ENCODE data around the gene SPAG5. TPM values are rescaled to one million over a fixed set of nuclear protein-coding genes. Genes with fewer than 3 reads are reported as not detected.

The SPAG5 gene
- total and polyA plus RNA-seq, 2 experiments from 2014 or later, result 27.0 to 52.7 TPM

DNA sequence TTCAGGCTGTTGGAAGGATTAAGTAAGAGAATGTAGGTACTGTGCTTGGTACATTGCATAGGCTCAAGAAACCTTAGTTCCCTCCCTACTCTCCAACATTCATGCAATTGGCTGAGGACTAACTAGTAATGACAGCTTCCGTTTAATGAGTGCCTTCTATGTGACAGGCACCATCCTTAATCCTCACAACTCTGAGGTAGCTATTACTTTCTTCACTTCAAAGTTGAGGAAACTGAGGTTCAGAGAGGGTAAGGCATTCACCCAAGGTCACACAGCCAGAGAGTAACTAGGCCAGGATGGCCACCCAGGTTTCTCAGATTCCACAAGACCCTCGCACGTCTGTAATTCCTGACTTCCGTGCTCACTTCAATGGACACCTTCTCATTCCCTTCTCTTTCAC lies 68.6 kb downstream of the SPAG5 start:
- Histone ChIP-seq H3K27me3 (no peaks in the 10 kb centered on the region), H3K4me3 (no peak overlapping the region), H3K4me1 (ENCODE audit: low read depth) (peaks cover 11% of the 10 kb centered on the region), H3K27ac (no peak overlapping the region), H3K36me3 (no peaks in the 10 kb centered on the region), H3K9me3 (ENCODE audit: low read depth) (no peaks in the 10 kb centered on the region)
- TF ChIP-seq, protein P1, sequence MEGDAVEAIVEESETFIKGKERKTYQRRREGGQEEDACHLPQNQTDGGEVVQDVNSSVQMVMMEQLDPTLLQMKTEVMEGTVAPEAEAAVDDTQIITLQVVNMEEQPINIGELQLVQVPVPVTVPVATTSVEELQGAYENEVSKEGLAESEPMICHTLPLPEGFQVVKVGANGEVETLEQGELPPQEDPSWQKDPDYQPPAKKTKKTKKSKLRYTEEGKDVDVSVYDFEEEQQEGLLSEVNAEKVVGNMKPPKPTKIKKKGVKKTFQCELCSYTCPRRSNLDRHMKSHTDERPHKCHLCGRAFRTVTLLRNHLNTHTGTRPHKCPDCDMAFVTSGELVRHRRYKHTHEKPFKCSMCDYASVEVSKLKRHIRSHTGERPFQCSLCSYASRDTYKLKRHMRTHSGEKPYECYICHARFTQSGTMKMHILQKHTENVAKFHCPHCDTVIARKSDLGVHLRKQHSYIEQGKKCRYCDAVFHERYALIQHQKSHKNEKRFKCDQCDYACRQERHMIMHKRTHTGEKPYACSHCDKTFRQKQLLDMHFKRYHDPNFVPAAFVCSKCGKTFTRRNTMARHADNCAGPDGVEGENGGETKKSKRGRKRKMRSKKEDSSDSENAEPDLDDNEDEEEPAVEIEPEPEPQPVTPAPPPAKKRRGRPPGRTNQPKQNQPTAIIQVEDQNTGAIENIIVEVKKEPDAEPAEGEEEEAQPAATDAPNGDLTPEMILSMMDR (IDR thresholded peaks at IDR 0.05; ENCODE audit: low read depth, low read length), result no peak
- no peak for DNase-seq (ENCODE audit: low read depth in 1 of 2, low spot score in 1 of 2)

DNA sequence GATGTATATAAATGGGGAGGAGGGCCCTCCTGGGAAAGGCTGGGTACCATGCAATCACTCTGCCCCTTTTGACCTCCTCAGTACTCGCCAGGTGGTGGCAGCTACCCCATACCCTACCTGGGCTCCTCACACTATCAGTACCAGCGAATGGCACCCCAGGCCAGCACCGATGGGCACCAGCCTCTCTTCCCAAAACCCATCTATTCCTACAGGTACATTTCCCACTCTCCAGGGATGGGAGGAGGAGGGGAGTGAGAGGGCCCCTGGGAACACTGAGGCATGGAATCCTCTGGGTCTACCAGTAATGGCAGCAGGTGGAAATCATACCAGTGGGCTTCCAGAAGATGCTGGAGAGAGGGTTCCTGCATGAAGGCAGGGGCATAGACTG lies 69.8 kb downstream of the SPAG5 start:
- Histone ChIP-seq H3K4me3 (no peak overlapping the region), H3K27me3 (no peaks in the 10 kb centered on the region), H3K4me1 (ENCODE audit: low read depth) (peaks cover 17% of the 10 kb centered on the region), H3K9me3 (ENCODE audit: low read depth) (no peaks in the 10 kb centered on the region), H3K27ac (no peak overlapping the region), H3K36me3 (no peaks in the 10 kb centered on the region)
- TF ChIP-seq, protein P1 (IDR thresholded peaks at IDR 0.05; ENCODE audit: low read depth, low read length), result no peak
- no peak for DNase-seq (ENCODE audit: low read depth in 1 of 2, low spot score in 1 of 2)

DNA sequence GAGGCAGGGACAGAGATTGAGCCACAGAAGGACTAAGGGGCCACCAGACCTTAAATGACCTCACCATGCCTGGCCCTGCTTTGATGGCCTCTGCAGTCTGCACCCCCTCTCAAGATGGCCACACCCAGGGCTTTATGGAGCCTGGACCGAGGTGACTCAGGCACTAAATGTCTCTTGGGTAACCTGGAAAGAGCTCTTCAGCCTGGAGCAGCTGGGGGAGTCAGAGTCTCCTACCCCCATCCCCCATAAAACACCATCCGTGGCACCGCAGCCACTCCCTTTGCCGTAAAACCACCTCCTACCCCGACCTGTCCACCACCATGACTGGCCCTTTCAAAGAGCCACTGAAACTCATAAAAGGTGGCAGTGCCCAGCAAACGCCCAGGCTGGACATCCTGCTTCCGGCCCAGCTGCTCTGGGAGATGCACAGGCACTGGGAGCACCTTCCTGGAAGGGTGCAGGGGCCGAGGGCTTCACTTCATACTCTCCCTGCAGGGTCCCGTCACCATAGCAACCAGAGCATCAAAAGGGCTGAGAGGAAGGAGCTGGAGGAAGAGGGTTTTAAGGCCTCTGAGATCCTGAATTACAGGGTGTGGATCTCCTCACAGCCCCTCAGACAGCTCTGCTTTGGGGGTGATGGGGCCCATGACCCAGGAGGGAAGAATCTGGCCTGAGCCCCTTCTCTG lies 70.4 kb downstream of the SPAG5 start:
- Histone ChIP-seq H3K27me3 (no peaks in the 10 kb centered on the region), H3K9me3 (ENCODE audit: low read depth) (no peaks in the 10 kb centered on the region), H3K27ac (no peak overlapping the region), H3K4me3 (no peak overlapping the region), H3K4me1 (ENCODE audit: low read depth) (peaks cover 17% of the 10 kb centered on the region), H3K36me3 (no peaks in the 10 kb centered on the region)
- no peak for DNase-seq (ENCODE audit: low read depth in 1 of 2, low spot score in 1 of 2)
- TF ChIP-seq, protein P1 (IDR thresholded peaks at IDR 0.05; ENCODE audit: low read depth, low read length), result no peak

DNA sequence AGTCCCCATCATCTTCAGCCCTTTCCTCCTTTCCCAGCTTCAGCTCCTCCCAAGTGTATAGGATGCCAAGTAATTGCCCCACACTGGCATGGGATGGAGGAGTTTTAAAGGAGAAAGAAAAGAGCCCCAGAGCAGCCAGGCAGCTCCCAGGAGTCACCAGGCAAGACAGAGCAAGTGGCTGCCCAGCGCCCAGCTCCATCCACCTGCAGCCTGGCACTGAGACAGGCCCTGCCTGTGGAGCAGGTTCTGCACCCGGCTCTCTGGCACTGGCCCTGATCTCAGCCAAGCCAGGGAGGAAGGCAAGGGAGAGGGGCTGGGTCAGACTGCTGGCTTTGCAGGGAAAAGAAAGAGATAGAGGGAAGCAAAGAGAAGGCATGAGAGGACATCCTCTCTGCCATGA lies 71.0 kb downstream of the SPAG5 start:
- no peak overlapping the region for H3K4me3 ChIP-seq

More for the DNA sequence above, 71.0 kb downstream of the SPAG5 start:
- no peaks in the 10 kb centered on the region for H3K27me3 ChIP-seq
- H3K36me3 ChIP-seq, result no peaks in the 10 kb centered on the region
- no peaks in the 10 kb centered on the region for H3K9me3 ChIP-seq (ENCODE audit: low read depth)
- H3K4me1 ChIP-seq (ENCODE audit: low read depth), result peaks cover 17% of the 10 kb centered on the region
- TF ChIP-seq, protein P1 (IDR thresholded peaks at IDR 0.05; ENCODE audit: low read depth, low read length), result no peak
- H3K27ac ChIP-seq, result no peak overlapping the region
- no peak for DNase-seq (ENCODE audit: low read depth in 1 of 2, low spot score in 1 of 2)

Other genes starting within 250 kb of the SPAG5 start
- gene POLDIP2, start 241.5 kb downstream of the SPAG5 start, total RNA-seq, result 124 and 164 TPM in 2 replicates
- gene POLDIP2, start 241.5 kb downstream of the SPAG5 start, polyA plus RNA-seq, result 141 and 147 TPM in 2 replicates
- gene SEBOX, start 233.8 kb downstream of the SPAG5 start, total RNA-seq, result not detected in 2 replicates
- 0.44 TPM in 1 of 2 replicates, not detected in the other for gene SEBOX, start 233.8 kb downstream of the SPAG5 start, polyA plus RNA-seq
- 4.3 and 5.2 TPM in 2 replicates for gene VTN, start 228.7 kb downstream of the SPAG5 start, total RNA-seq
- gene VTN, start 228.7 kb downstream of the SPAG5 start, polyA plus RNA-seq, result 3.4 and 5.6 TPM in 2 replicates
- 11.5 and 13.4 TPM in 2 replicates for gene SARM1, start 227.3 kb downstream of the SPAG5 start, total RNA-seq
- 5.5 and 8.9 TPM in 2 replicates for gene SARM1, start 227.3 kb downstream of the SPAG5 start, polyA plus RNA-seq
- 10.5 and 11.6 TPM in 2 replicates for gene SLC46A1, start 192.8 kb downstream of the SPAG5 start, total RNA-seq
- 5.6 and 8.4 TPM in 2 replicates for gene SLC46A1, start 192.8 kb downstream of the SPAG5 start, polyA plus RNA-seq
- not detected in 2 replicates for gene SLC13A2, start 125.4 kb downstream of the SPAG5 start, total RNA-seq
- not detected in 2 replicates for gene SLC13A2, start 125.4 kb downstream of the SPAG5 start, polyA plus RNA-seq
- gene FOXN1, start 92.7 kb downstream of the SPAG5 start, total RNA-seq, result 0.06 and 0.18 TPM in 2 replicates
- gene FOXN1, start 92.7 kb downstream of the SPAG5 start, polyA plus RNA-seq, result not detected in 2 replicates
- gene UNC119, start 46.4 kb downstream of the SPAG5 start, total RNA-seq, result 124 and 125 TPM in 2 replicates
- gene UNC119, start 46.4 kb downstream of the SPAG5 start, polyA plus RNA-seq, result 73.3 and 101 TPM in 2 replicates
- gene PIGS, start 27.5 kb downstream of the SPAG5 start, total RNA-seq, result 107 and 114 TPM in 2 replicates
- gene PIGS, start 27.5 kb downstream of the SPAG5 start, polyA plus RNA-seq, result 121 and 122 TPM in 2 replicates
- 183 and 334 TPM in 2 replicates for gene ALDOC, start 22.1 kb downstream of the SPAG5 start, total RNA-seq
- gene ALDOC, start 22.1 kb downstream of the SPAG5 start, polyA plus RNA-seq, result 112 and 177 TPM in 2 replicates
- 7.3 and 16.2 TPM in 2 replicates for gene RSKR, start 15.2 kb upstream of the SPAG5 start, total RNA-seq
- 2.8 and 3.5 TPM in 2 replicates for gene RSKR, start 15.2 kb upstream of the SPAG5 start, polyA plus RNA-seq
- 67.3 and 89.0 TPM in 2 replicates for gene BLTP2, start 46.1 kb upstream of the SPAG5 start, total RNA-seq
- gene BLTP2, start 46.1 kb upstream of the SPAG5 start, polyA plus RNA-seq, result 49.2 and 49.9 TPM in 2 replicates
- 26.1 and 33.9 TPM in 2 replicates for gene SDF2, start 62.9 kb upstream of the SPAG5 start, total RNA-seq
- gene SDF2, start 62.9 kb upstream of the SPAG5 start, polyA plus RNA-seq, result 69.0 and 85.7 TPM in 2 replicates
- 33.5 and 67.8 TPM in 2 replicates for gene SUPT6H, start 63.2 kb upstream of the SPAG5 start, total RNA-seq
- 29.7 and 33.7 TPM in 2 replicates for gene SUPT6H, start 63.2 kb upstream of the SPAG5 start, polyA plus RNA-seq
- 19.4 and 44.8 TPM in 2 replicates for gene PROCA1, start 112.9 kb upstream of the SPAG5 start, total RNA-seq
- gene PROCA1, start 112.9 kb upstream of the SPAG5 start, polyA plus RNA-seq, result 7.8 and 11.1 TPM in 2 replicates
- 256 and 276 TPM in 2 replicates for gene RAB34, start 118.8 kb upstream of the SPAG5 start, total RNA-seq
- 177 and 186 TPM in 2 replicates for gene RAB34, start 118.8 kb upstream of the SPAG5 start, polyA plus RNA-seq
- gene RPL23A, start 121.0 kb upstream of the SPAG5 start, total RNA-seq, result 332 and 489 TPM in 2 replicates
- 944 and 1,028 TPM in 2 replicates for gene RPL23A, start 121.0 kb upstream of the SPAG5 start, polyA plus RNA-seq
- gene TLCD1, start 127.2 kb upstream of the SPAG5 start, total RNA-seq, result 3.0 and 7.8 TPM in 2 replicates
- gene TLCD1, start 127.2 kb upstream of the SPAG5 start, polyA plus RNA-seq, result 7.2 and 15.4 TPM in 2 replicates
- 5.0 and 7.7 TPM in 2 replicates for gene NEK8, start 129.8 kb upstream of the SPAG5 start, total RNA-seq
- gene NEK8, start 129.8 kb upstream of the SPAG5 start, polyA plus RNA-seq, result 9.0 and 13.6 TPM in 2 replicates
- 53.8 and 57.8 TPM in 2 replicates for gene TRAF4, start 145.0 kb upstream of the SPAG5 start, total RNA-seq
- gene TRAF4, start 145.0 kb upstream of the SPAG5 start, polyA plus RNA-seq, result 27.2 and 34.1 TPM in 2 replicates
- gene FAM222B, start 243.8 kb upstream of the SPAG5 start, total RNA-seq, result 19.4 and 25.5 TPM in 2 replicates
- gene FAM222B, start 243.8 kb upstream of the SPAG5 start, polyA plus RNA-seq, result 30.3 and 34.1 TPM in 2 replicates